Measurements from ENCODE around the gene DCST2. TPM values are rescaled to one million over a fixed set of nuclear protein-coding genes. Genes with fewer than 3 reads are reported as not detected.

DCST2 gene
- total and polyA plus RNA-seq, 7 donors, result 0.27 to 2.0 (median 0.43) TPM; not detected in 3

GRCh38 chr1:155077758-155078445 is 44.3 kb upstream of the DCST2 start:
- peak; percentile 61 for DNase-seq
- TF ChIP-seq POLR2A (IDR thresholded peaks at IDR 0.05) (no peak), POLR2AphosphoS5 (IDR thresholded peaks at IDR 0.05) (no peak), CTCF (IDR thresholded peaks at IDR 0.05) (no peak), EP300 (IDR thresholded peaks at IDR 0.05) (no peak)
- Histone ChIP-seq H3K27me3 (peaks cover 37 to 42% (median 41%) of the 10 kb centered on the region in 3 donors), H3K27ac (no peak overlapping the region), H3K4me3 (no peak overlapping the region), H3K4me1 (peaks cover 0 to 45% (median 42%) of the 10 kb centered on the region in 4 donors), H3K36me3 (no peaks in the 10 kb centered on the region), H3K9me3 (no peaks in the 10 kb centered on the region)
- 54 to 73% methylated on average over 4 of the region's 4 CpGs for WGBS, 2 donors
- intact Hi-C loops (cut with DNase I), result no loop called here

DNA sequence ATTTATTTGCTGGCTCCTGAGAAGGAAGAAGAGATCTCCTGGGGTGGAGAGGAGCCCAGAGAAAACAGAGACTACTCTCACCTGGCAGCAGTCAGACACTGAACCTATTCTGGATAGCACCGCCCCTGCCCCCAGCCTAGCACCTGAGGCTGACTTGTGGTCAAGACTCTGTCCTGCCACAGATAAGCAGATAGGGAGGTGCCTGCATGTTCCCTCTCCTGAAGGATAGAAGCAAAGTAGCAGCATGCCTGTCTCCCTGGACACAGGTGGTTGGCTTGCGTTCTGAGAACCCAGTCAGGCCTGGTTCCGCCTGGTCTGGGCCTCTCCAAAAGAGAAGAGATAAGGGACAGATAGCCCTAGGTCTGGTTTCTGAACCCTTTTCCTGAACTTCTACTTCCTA is 43.8 kb upstream of the DCST2 start:
- H3K27ac ChIP-seq, result no peak overlapping the region
- H3K36me3 ChIP-seq, result no peaks in the 10 kb centered on the region
- TF ChIP-seq POLR2AphosphoS5 (IDR thresholded peaks at IDR 0.05) (no peak), EP300 (IDR thresholded peaks at IDR 0.05) (no peak), CTCF (IDR thresholded peaks at IDR 0.05) (no peak), POLR2A (IDR thresholded peaks at IDR 0.05) (no peak)
- DNase-seq, result peak; percentile 38
- peaks cover 0 to 39% (median 39%) of the 10 kb centered on the region in 4 donors for H3K4me1 ChIP-seq
- H3K4me3 ChIP-seq, result no peak overlapping the region
- WGBS, 2 donors, result 74 to 92% methylated on average over 3 of the region's 3 CpGs
- H3K27me3 ChIP-seq, result peaks cover 32 to 37% (median 35%) of the 10 kb centered on the region in 3 donors
- intact Hi-C loops (cut with DNase I), result no loop called here
- H3K9me3 ChIP-seq, result no peaks in the 10 kb centered on the region

- WGBS, 2 donors, result 65 to 83% methylated on average over 1 of the region's 1 CpG
These were observed 42.8 kb upstream of the DCST2 start for GRCh38 chr1:155076371-155076770.

DNA sequence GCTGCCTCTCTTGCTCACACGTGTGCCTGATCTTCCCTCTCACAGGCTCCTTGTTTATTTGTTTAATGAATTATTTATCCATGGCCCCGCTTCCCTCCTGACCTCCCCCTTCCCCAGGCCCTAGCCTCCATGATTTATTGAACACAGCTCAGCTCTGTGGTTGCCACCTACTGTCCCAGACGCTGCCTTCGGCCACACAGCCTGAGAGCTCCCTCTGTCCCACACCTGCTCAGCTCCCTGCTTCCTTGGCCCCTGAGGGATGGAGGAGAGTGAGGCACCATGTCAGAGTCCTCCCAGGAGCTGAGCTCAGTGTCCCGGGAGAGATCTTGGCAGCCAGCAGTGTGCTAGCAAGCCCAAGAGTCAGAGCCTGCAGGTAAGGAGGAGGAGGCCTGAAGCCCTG is 42.0 kb upstream of the DCST2 start:
- 62 to 83% methylated on average over 5 of the region's 5 CpGs for WGBS, 2 donors
- peaks cover 0 to 35% (median 31%) of the 10 kb centered on the region in 4 donors for H3K4me1 ChIP-seq
- DNase-seq, result peak; percentile 44
- H3K9me3 ChIP-seq, result no peaks in the 10 kb centered on the region
- peaks cover 13 to 19% (median 17%) of the 10 kb centered on the region in 3 donors for H3K27me3 ChIP-seq
- no peak overlapping the region for H3K4me3 ChIP-seq
- no peaks in the 10 kb centered on the region for H3K36me3 ChIP-seq
- intact Hi-C loops (cut with DNase I), result no loop called here
- H3K27ac ChIP-seq, result no peak overlapping the region
- TF ChIP-seq POLR2A (IDR thresholded peaks at IDR 0.05) (no peak), EP300 (IDR thresholded peaks at IDR 0.05) (no peak), CTCF (IDR thresholded peaks at IDR 0.05) (no peak), POLR2AphosphoS5 (IDR thresholded peaks at IDR 0.05) (no peak)

More at GRCh38 chr1:155076371-155076770, 42.8 kb upstream of the DCST2 start:
- peak; percentile 2 for DNase-seq
- Histone ChIP-seq H3K4me3 (no peak overlapping the region), H3K4me1 (peaks cover 0 to 35% (median 32%) of the 10 kb centered on the region in 4 donors), H3K27me3 (peaks cover 22 to 27% (median 25%) of the 10 kb centered on the region in 3 donors), H3K36me3 (no peaks in the 10 kb centered on the region), H3K27ac (no peak overlapping the region), H3K9me3 (no peaks in the 10 kb centered on the region)
- no peak for TF ChIP-seq POLR2A (IDR thresholded peaks at IDR 0.05)
- intact Hi-C loops (cut with DNase I), result no loop called here

DNA sequence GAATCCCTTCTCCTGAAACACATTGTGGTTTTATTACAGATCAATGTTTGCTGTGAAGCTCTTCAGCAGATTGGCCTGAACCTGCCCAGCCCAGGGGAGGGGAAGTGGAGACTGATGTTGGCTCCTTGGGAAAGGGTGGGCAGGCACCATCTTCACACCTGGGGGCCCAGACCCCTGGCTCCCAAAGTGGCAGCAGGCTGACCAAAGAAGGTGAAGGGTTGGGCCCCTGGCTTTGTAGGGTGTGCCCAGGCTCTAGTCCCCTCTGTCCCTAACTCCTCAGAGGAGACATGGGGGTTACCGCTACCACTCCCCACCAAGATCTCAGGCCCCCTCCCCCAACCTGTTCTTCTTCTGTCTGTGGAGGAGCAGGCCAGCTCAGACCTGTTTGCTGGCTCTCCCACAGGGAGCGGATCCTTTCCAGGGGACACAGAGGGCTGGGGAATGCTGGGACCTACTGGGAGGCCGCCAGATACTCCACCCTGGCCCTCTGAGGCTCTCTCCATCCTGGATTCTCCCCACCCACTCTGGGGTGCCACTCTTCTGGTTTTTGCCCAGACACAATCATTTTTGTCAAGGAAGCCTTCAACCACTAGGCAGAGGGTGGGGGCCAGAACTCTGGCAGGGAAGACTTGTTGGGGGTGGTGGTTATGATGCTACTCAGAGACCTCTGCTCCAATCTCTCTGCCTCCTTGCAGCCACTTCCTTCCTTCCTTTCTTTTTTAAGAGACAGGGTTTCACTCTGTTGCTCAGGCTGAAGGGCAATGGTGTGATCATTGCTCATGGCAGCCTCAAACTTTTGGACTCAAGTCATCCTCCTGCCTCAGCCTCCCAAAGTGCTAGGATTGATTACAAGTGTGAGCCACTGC is 40.0 kb upstream of the DCST2 start:
- peak; percentile 50 for DNase-seq
- H3K4me1 ChIP-seq, result peaks cover 0 to 24% (median 19%) of the 10 kb centered on the region in 4 donors
- no peak overlapping the region for H3K4me3 ChIP-seq
- no peaks in the 10 kb centered on the region for H3K36me3 ChIP-seq
- H3K27ac ChIP-seq, result no peak overlapping the region
- TF ChIP-seq EP300 (IDR thresholded peaks at IDR 0.05), result no peak
- TF ChIP-seq POLR2AphosphoS5 (IDR thresholded peaks at IDR 0.05), result no peak
- H3K9me3 ChIP-seq, result no peaks in the 10 kb centered on the region
- intact Hi-C loops (cut with DNase I), result no loop called here
- 90 to 93% methylated on average over 3 of the region's 3 CpGs for WGBS, 2 donors
- no peaks in the 10 kb centered on the region for H3K27me3 ChIP-seq

All from sigmoid colon (tissue), 7 donors.